Activated naive CD8-positive, alpha-beta T cell treated with anti-CD3 and anti-CD28 coated beads for 36 hours (primary cell): Measurements from ENCODE around the gene ZFP90. TPM values are rescaled to one million over a fixed set of nuclear protein-coding genes. Genes with fewer than 3 reads are reported as not detected.

ENCODE experiments used
- DNase-seq: peaks from one replicate; pipeline ENCODE4 v3.0.0; 2021
- H3K27ac Mint-ChIP-seq: one replicate; pipeline ENCODE4 v1.8.0; 2022; ENCODE audit warnings: mild to moderate bottlenecking, moderate library complexity, mixed read lengths
- H3K27me3 Mint-ChIP-seq: one replicate; pipeline ENCODE4 v1.8.0; 2022; ENCODE audit warnings: mild to moderate bottlenecking, mixed read lengths
- H3K36me3 Mint-ChIP-seq: one replicate; pipeline ENCODE4 v1.8.0; 2021; ENCODE audit warnings: mild to moderate bottlenecking, mixed read lengths
- H3K4me1 Mint-ChIP-seq: one replicate; pipeline ENCODE4 v1.8.0; 2021; ENCODE audit warnings: mixed read lengths
- H3K4me3 Mint-ChIP-seq: one replicate; pipeline ENCODE4 v1.8.0; 2022; ENCODE audit warnings: mild to moderate bottlenecking, moderate library complexity, mixed read lengths
- H3K9me3 Mint-ChIP-seq: one replicate; pipeline ENCODE4 v1.8.0; 2022; ENCODE audit warnings: mixed read lengths
- total RNA-seq, 2 experiments: library from RNA; stranded (reverse); gene quantifications; one replicate each; pipeline ENCODE4 v1.2.3, GENCODE V29; 2021

The ZFP90 gene
- total RNA-seq, 2 experiments from 2014 or later, result 21.8 to 24.8 TPM

- no peak for DNase-seq
- Mint-ChIP-seq H3K36me3 (no peaks in the 10 kb centered on the region), H3K27ac (no peak overlapping the region), H3K9me3 (no peaks in the 10 kb centered on the region), H3K27me3 (peaks cover 16% of the 10 kb centered on the region), H3K4me3 (no peak overlapping the region), H3K4me1 (peaks cover 2% of the 10 kb centered on the region)
Observed at GRCh38 chr16:68508641-68509240, 30.4 kb upstream of the ZFP90 start.

- Mint-ChIP-seq H3K27ac (no peak overlapping the region), H3K4me3 (no peak overlapping the region), H3K9me3 (no peaks in the 10 kb centered on the region), H3K27me3 (peaks cover 16% of the 10 kb centered on the region), H3K36me3 (no peaks in the 10 kb centered on the region), H3K4me1 (peaks cover 2% of the 10 kb centered on the region)
- no peak for DNase-seq
Observed at GRCh38 chr16:68509381-68509780, 29.7 kb upstream of the ZFP90 start.

GRCh38 chr16:68510775-68511174 lies 28.3 kb upstream of the ZFP90 start:
- H3K27me3 Mint-ChIP-seq, result peaks cover 16% of the 10 kb centered on the region
- H3K27ac Mint-ChIP-seq, result no peak overlapping the region
- peaks cover 2% of the 10 kb centered on the region for H3K4me1 Mint-ChIP-seq

GRCh38 chr16:68512183-68512582 lies 26.9 kb upstream of the ZFP90 start:
- no peaks in the 10 kb centered on the region for H3K9me3 Mint-ChIP-seq
- DNase-seq, result no peak
- H3K4me1 Mint-ChIP-seq, result peaks cover 2% of the 10 kb centered on the region
- H3K4me3 Mint-ChIP-seq, result no peak overlapping the region
- H3K27ac Mint-ChIP-seq, result no peak overlapping the region
- H3K36me3 Mint-ChIP-seq, result no peaks in the 10 kb centered on the region
- H3K27me3 Mint-ChIP-seq, result peaks cover 16% of the 10 kb centered on the region

More at GRCh38 chr16:68510775-68511174, 28.3 kb upstream of the ZFP90 start:
- Mint-ChIP-seq H3K9me3 (no peaks in the 10 kb centered on the region), H3K36me3 (no peaks in the 10 kb centered on the region), H3K4me3 (no peak overlapping the region)
- DNase-seq, result no peak

- Mint-ChIP-seq H3K4me1 (peaks cover 2% of the 10 kb centered on the region), H3K27me3 (peaks cover 16% of the 10 kb centered on the region), H3K4me3 (no peak overlapping the region), H3K36me3 (no peaks in the 10 kb centered on the region), H3K27ac (no peak overlapping the region), H3K9me3 (no peaks in the 10 kb centered on the region)
- DNase-seq, result no peak
Observed at GRCh38 chr16:68512742-68513141, 26.3 kb upstream of the ZFP90 start.

- peaks cover 2% of the 10 kb centered on the region for H3K4me1 Mint-ChIP-seq
Observed at GRCh38 chr16:68514511-68514910, 24.6 kb upstream of the ZFP90 start.

GRCh38 chr16:68517606-68518166 lies 21.4 kb upstream of the ZFP90 start:
- Mint-ChIP-seq H3K27ac (no peak overlapping the region), H3K4me3 (no peak overlapping the region), H3K36me3 (no peaks in the 10 kb centered on the region), H3K9me3 (no peaks in the 10 kb centered on the region), H3K27me3 (peaks cover 8% of the 10 kb centered on the region), H3K4me1 (peaks cover 3% of the 10 kb centered on the region)
- DNase-seq, result no peak

More at GRCh38 chr16:68514511-68514910, 24.6 kb upstream of the ZFP90 start:
- H3K9me3 Mint-ChIP-seq, result no peaks in the 10 kb centered on the region
- no peak overlapping the region for H3K27ac Mint-ChIP-seq
- H3K36me3 Mint-ChIP-seq, result no peaks in the 10 kb centered on the region
- no peak overlapping the region for H3K4me3 Mint-ChIP-seq
- peaks cover 5% of the 10 kb centered on the region for H3K27me3 Mint-ChIP-seq
- DNase-seq, result no peak

- no peaks in the 10 kb centered on the region for H3K9me3 Mint-ChIP-seq
Observed at GRCh38 chr16:68519225-68519745, 19.8 kb upstream of the ZFP90 start.

GRCh38 chr16:68520649-68521086 lies 18.4 kb upstream of the ZFP90 start:
- peaks cover 3% of the 10 kb centered on the region for H3K4me1 Mint-ChIP-seq
- H3K4me3 Mint-ChIP-seq, result peak overlapping the region; percentile 32
- H3K36me3 Mint-ChIP-seq, result no peaks in the 10 kb centered on the region
- H3K9me3 Mint-ChIP-seq, result no peaks in the 10 kb centered on the region
- H3K27ac Mint-ChIP-seq, result no peak overlapping the region
- DNase-seq, result peak; percentile 84
- peaks cover 8% of the 10 kb centered on the region for H3K27me3 Mint-ChIP-seq

More at GRCh38 chr16:68519225-68519745, 19.8 kb upstream of the ZFP90 start:
- peaks cover 3% of the 10 kb centered on the region for H3K4me1 Mint-ChIP-seq
- H3K36me3 Mint-ChIP-seq, result no peaks in the 10 kb centered on the region
- H3K27ac Mint-ChIP-seq, result no peak overlapping the region
- H3K4me3 Mint-ChIP-seq, result no peak overlapping the region
- DNase-seq, result no peak
- peaks cover 8% of the 10 kb centered on the region for H3K27me3 Mint-ChIP-seq

GRCh38 chr16:68524069-68524820 lies 14.8 kb upstream of the ZFP90 start:
- Mint-ChIP-seq H3K4me3 (no peak overlapping the region), H3K27ac (no peak overlapping the region), H3K9me3 (peaks cover 2% of the 10 kb centered on the region), H3K4me1 (peaks cover 7% of the 10 kb centered on the region), H3K36me3 (peaks cover 3% of the 10 kb centered on the region), H3K27me3 (peaks cover 8% of the 10 kb centered on the region)
- DNase-seq, result no peak

- peaks cover 4% of the 10 kb centered on the region for H3K9me3 Mint-ChIP-seq
- H3K27me3 Mint-ChIP-seq, result peaks cover 4% of the 10 kb centered on the region
- no peak overlapping the region for H3K27ac Mint-ChIP-seq
- H3K36me3 Mint-ChIP-seq, result peaks cover 3% of the 10 kb centered on the region
- no peak overlapping the region for H3K4me3 Mint-ChIP-seq
- no peak for DNase-seq
- H3K4me1 Mint-ChIP-seq, result peaks cover 17% of the 10 kb centered on the region
Observed at GRCh38 chr16:68526143-68526781, 12.8 kb upstream of the ZFP90 start.

- Mint-ChIP-seq H3K4me3 (no peak overlapping the region), H3K27me3 (peaks cover under 1% of the 10 kb centered on the region), H3K27ac (no peak overlapping the region), H3K9me3 (peaks cover 4% of the 10 kb centered on the region), H3K36me3 (peaks cover 3% of the 10 kb centered on the region), H3K4me1 (peaks cover 19% of the 10 kb centered on the region)
- DNase-seq, result no peak
Observed at GRCh38 chr16:68526782-68527145, 12.3 kb upstream of the ZFP90 start.

- Mint-ChIP-seq H3K27me3 (no peaks in the 10 kb centered on the region), H3K9me3 (peaks cover 5% of the 10 kb centered on the region), H3K36me3 (peaks cover 7% of the 10 kb centered on the region), H3K4me3 (no peak overlapping the region), H3K4me1 (peaks cover 19% of the 10 kb centered on the region), H3K27ac (no peak overlapping the region)
- DNase-seq, result no peak
Observed at GRCh38 chr16:68528233-68528632, 10.9 kb upstream of the ZFP90 start.

- Mint-ChIP-seq H3K27ac (peak overlapping the region; percentile 52), H3K27me3 (no peaks in the 10 kb centered on the region)
Observed at GRCh38 chr16:68528686-68529379, 10.3 kb upstream of the ZFP90 start.

More at GRCh38 chr16:68528686-68529379, 10.3 kb upstream of the ZFP90 start:
- peaks cover 10% of the 10 kb centered on the region for H3K9me3 Mint-ChIP-seq
- H3K36me3 Mint-ChIP-seq, result peaks cover 13% of the 10 kb centered on the region
- H3K4me1 Mint-ChIP-seq, result peaks cover 19% of the 10 kb centered on the region
- H3K4me3 Mint-ChIP-seq, result peak overlapping the region; percentile 67
- DNase-seq, result peak; percentile 86
